ENCODE results near the gene OLA1. TPM values are rescaled to one million over a fixed set of nuclear protein-coding genes. Genes with fewer than 3 reads are reported as not detected.

The OLA1 gene
- polyA plus RNA-seq, 1 experiment: 148 TPM

DNA sequence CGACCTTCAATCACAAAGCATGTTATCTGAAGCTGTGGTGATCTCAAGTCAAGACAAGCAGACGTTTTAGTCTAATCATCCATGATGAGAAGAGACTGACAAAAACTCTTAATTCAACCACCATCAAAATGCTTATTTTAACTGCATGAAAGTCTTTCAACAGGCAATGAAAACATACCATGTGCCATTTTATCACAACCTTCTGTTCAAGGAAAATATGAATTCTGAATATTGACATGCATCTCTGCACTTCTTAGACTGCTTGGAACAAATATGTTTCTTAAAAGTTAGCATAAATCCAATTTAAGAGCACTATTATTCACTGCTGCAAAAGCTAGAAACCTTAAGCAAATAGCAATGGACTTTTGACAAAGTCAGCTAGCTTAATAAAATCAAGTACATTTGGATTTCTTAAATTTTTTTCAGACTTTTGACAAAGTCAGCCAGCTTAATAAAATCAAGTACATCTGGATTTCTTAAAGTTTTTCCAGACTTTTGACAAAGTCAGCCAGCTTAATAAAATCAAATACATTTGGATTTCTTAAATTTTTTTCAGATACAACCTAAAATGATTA, 70.9 kb downstream of the OLA1 start:
- DNase-seq (ENCODE audit: low read depth, low spot score): no peak
- peaks cover 1% of the 10 kb centered on the region; the same call in 1 of the 2 replicates for H3K9me3 ChIP-seq (ENCODE audit: control insufficient read depth, insufficient read depth, low read length)
- no peaks in the 10 kb centered on the region for H3K27me3 ChIP-seq (ENCODE audit: control insufficient read depth, insufficient read depth, low read length)
- TF ChIP-seq, protein P1, sequence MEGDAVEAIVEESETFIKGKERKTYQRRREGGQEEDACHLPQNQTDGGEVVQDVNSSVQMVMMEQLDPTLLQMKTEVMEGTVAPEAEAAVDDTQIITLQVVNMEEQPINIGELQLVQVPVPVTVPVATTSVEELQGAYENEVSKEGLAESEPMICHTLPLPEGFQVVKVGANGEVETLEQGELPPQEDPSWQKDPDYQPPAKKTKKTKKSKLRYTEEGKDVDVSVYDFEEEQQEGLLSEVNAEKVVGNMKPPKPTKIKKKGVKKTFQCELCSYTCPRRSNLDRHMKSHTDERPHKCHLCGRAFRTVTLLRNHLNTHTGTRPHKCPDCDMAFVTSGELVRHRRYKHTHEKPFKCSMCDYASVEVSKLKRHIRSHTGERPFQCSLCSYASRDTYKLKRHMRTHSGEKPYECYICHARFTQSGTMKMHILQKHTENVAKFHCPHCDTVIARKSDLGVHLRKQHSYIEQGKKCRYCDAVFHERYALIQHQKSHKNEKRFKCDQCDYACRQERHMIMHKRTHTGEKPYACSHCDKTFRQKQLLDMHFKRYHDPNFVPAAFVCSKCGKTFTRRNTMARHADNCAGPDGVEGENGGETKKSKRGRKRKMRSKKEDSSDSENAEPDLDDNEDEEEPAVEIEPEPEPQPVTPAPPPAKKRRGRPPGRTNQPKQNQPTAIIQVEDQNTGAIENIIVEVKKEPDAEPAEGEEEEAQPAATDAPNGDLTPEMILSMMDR (IDR thresholded peaks at IDR 0.05; ENCODE audit: low read depth, low read length): no peak
- ChIA-PET CTCF (no interaction called here), POLR2A (no interaction called here)
- H3K27ac ChIP-seq (ENCODE audit: low read depth, low read length): no peak overlapping the region
- H3K4me3 ChIP-seq (ENCODE audit: low read depth, low read length): no peak overlapping the region

DNA sequence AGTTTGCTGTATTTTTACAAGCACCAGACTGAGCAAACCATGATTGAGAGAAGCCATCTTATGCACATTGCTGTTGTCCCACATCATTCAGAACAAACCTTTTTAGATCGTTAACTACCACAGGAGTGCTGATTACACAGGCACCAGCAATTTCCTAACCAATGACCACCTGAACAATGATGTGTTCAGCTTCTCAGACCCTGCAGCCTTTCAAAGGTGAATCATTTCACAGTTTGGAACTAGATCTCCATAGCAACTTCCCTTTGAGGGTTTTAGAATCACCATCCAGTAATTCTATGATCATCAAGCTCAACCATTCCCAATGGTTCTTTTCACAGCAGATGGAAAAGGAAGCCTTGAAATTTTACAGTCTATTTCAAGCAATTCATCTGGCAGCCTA, 71.4 kb downstream of the OLA1 start:
- TF ChIP-seq, protein P1 (IDR thresholded peaks at IDR 0.05; ENCODE audit: low read depth, low read length): no peak
- CTCF ChIA-PET: no interaction called here
- Histone ChIP-seq H3K4me3 (ENCODE audit: low read depth, low read length) (no peak overlapping the region), H3K27ac (ENCODE audit: low read depth, low read length) (no peak overlapping the region), H3K27me3 (ENCODE audit: control insufficient read depth, insufficient read depth, low read length) (no peaks in the 10 kb centered on the region), H3K9me3 (ENCODE audit: control insufficient read depth, insufficient read depth, low read length) (peaks cover 6% of the 10 kb centered on the region)
- DNase-seq (ENCODE audit: low read depth, low spot score): no peak
- POLR2A ChIA-PET: no interaction called here

DNA sequence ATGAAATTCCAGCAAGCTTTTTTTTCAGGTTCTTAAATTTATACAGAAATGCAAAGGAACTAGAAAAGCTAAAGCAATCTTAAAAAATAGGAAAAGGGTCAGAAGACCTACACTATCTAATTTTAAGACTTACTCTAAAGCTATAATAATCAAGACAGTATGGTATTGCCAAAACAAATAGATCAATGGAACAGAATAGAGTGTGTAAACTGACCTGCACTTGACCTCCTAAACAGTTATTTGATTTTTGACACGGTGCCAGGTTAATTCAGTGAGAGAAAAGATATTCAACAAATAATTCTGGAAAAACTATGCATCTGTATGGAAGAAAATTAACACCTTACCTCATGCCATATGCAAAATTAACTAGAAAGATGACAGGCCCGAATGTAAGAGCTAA, 73.6 kb downstream of the OLA1 start:
- H3K9me3 ChIP-seq (ENCODE audit: control insufficient read depth, insufficient read depth, low read length): peaks cover 18% of the 10 kb centered on the region
- POLR2A ChIA-PET: no interaction called here
- H3K27me3 ChIP-seq (ENCODE audit: control insufficient read depth, insufficient read depth, low read length): no peaks in the 10 kb centered on the region
- DNase-seq (ENCODE audit: low read depth, low spot score): no peak
- TF ChIP-seq, protein P1 (IDR thresholded peaks at IDR 0.05; ENCODE audit: low read depth, low read length): no peak
- no peak overlapping the region for H3K27ac ChIP-seq (ENCODE audit: low read depth, low read length)
- no peak overlapping the region for H3K4me3 ChIP-seq (ENCODE audit: low read depth, low read length)
- CTCF ChIA-PET: interaction anchor here (0.5 kb wide), 1 partner anchor 110 kb away, joined by 6 read pairs; no protein-coding TSS in a partner anchor

DNA sequence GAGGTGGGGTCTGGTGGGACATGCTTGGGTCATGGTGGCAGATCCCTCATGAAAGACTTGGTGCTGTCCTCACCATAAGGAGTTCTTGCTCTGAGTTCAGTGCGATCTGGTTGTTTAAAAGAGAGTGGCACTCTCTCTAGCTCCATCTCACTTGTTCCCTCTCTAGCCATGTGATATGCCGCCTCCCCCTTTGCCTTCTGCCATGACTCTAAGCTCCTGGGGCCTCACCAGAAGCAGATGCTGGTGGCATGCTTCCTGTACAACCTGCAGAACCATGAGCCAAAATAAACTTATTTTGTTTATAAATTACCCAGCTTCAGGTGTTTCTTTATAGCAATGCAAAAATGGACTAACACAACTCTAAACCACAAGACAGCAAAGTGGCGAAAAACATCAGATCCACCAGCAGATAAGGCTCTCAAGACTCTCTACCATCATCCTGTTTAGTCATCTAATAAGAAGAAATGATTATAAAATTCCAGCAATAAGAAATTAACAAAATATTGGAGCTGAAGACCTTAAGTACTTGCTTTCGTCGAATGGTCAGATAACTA, 75.5 kb downstream of the OLA1 start:
- TF ChIP-seq, protein P1 (IDR thresholded peaks at IDR 0.05; ENCODE audit: low read depth, low read length): no peak
- Histone ChIP-seq H3K27me3 (ENCODE audit: control insufficient read depth, insufficient read depth, low read length) (no peaks in the 10 kb centered on the region), H3K27ac (ENCODE audit: low read depth, low read length) (no peak overlapping the region), H3K4me3 (ENCODE audit: low read depth, low read length) (no peak overlapping the region), H3K9me3 (ENCODE audit: control insufficient read depth, insufficient read depth, low read length) (peaks cover 22% of the 10 kb centered on the region)
- ChIA-PET CTCF (no interaction called here), POLR2A (no interaction called here)
- no peak for DNase-seq (ENCODE audit: low read depth, low spot score)

DNA sequence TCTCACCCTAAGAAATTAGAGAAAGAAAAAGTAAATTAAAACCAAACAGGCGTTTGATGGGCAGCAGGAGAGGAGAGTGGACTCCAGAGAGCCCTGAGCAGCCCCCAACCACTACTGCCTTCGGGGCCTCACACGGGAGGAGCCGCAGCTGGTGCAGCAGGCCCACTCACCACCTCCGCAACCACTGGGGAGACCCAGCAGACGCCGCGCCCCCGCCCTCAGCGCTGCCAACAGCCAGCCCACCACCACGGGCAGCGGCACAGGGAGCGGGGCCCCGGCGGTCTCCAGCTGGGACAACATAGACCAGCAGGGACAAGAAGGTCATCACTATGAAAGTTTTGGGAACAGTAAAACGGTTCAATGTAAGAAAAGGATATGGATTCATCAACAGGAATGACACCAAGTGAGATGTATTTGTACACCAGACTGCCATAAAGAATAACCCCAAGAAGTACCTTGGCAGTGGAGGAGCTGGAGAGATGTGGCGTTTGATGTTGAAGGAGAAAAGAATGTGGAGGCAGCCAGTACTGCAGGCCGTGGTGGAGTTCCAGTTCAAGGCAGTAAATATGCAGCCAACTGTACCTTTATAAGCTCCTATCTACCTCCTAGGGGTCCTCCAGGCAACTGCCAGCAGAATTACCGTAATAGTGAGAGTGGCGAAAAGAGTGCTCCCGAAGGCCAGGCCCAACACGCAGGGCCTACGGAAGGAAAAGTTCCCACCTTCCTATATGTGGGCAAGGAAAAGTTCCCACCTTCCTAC, 76.5 kb downstream of the OLA1 start:
- DNase-seq (ENCODE audit: low read depth, low spot score): no peak
- CTCF ChIA-PET: no interaction called here
- Histone ChIP-seq H3K4me3 (ENCODE audit: low read depth, low read length) (no peak overlapping the region), H3K9me3 (ENCODE audit: control insufficient read depth, insufficient read depth, low read length) (peaks cover 22% of the 10 kb centered on the region), H3K27ac (ENCODE audit: low read depth, low read length) (no peak overlapping the region), H3K27me3 (ENCODE audit: control insufficient read depth, insufficient read depth, low read length) (no peaks in the 10 kb centered on the region)
- POLR2A ChIA-PET: no interaction called here
- TF ChIP-seq, protein P1 (IDR thresholded peaks at IDR 0.05; ENCODE audit: low read depth, low read length): no peak
